ENCODE data around the gene TENT4A.

GRCh38 chr5:6719896-6720560, 6.8 kb downstream of the TENT4A start:
- no peak for TF ChIP-seq CTCF (IDR thresholded peaks at IDR 0.05)
- TF ChIP-seq, protein P1, sequence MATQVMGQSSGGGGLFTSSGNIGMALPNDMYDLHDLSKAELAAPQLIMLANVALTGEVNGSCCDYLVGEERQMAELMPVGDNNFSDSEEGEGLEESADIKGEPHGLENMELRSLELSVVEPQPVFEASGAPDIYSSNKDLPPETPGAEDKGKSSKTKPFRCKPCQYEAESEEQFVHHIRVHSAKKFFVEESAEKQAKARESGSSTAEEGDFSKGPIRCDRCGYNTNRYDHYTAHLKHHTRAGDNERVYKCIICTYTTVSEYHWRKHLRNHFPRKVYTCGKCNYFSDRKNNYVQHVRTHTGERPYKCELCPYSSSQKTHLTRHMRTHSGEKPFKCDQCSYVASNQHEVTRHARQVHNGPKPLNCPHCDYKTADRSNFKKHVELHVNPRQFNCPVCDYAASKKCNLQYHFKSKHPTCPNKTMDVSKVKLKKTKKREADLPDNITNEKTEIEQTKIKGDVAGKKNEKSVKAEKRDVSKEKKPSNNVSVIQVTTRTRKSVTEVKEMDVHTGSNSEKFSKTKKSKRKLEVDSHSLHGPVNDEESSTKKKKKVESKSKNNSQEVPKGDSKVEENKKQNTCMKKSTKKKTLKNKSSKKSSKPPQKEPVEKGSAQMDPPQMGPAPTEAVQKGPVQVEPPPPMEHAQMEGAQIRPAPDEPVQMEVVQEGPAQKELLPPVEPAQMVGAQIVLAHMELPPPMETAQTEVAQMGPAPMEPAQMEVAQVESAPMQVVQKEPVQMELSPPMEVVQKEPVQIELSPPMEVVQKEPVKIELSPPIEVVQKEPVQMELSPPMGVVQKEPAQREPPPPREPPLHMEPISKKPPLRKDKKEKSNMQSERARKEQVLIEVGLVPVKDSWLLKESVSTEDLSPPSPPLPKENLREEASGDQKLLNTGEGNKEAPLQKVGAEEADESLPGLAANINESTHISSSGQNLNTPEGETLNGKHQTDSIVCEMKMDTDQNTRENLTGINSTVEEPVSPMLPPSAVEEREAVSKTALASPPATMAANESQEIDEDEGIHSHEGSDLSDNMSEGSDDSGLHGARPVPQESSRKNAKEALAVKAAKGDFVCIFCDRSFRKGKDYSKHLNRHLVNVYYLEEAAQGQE (IDR thresholded peaks at IDR 0.05; ENCODE audit: insufficient read depth in 1 of 2, low read depth in 2 of 2, low read length in 1 of 2), result no peak
- TF ChIP-seq SIN3A (IDR thresholded peaks at IDR 0.05; ENCODE audit: borderline replicate concordance, insufficient read depth, low read depth, low read length), result no peak
